ENCODE data around the gene ZNF837. TPM values are rescaled to one million over a fixed set of nuclear protein-coding genes. Genes with fewer than 3 reads are reported as not detected.
"Not testable (repeated sequence)": the region's sequence is repeated elsewhere in the genome, so short reads cannot be mapped to it uniquely, and the experiment has no call there.

Gene ZNF837
- total RNA-seq, 1 experiment from 2014 or later = 3.3 TPM

GRCh38 chr19:58381460-58382212 lies 806 bp upstream of the ZNF837 start:
- ChIA-PET POLR2A (ENCODE audit: unreplicated experiment) (interaction anchor here (0.6 to 1.3 kb wide), 2 partner anchors 11 to 19 kb away, joined by 3 to 4 read pairs; partner anchors contain the start of gene ZNF497), CTCF (no interaction called here)
- no peaks in the 10 kb centered on the region for H3K9me2 ChIP-seq (ENCODE audit: insufficient read depth)
- no peaks in the 10 kb centered on the region for H4K20me1 ChIP-seq (ENCODE audit: insufficient read depth)
- H2AFZ ChIP-seq = peak overlapping the region; percentile 77
- peaks cover 28% of the 10 kb centered on the region for H3K79me2 ChIP-seq (ENCODE audit: low read depth)
- no TSS peak for BruUV-seq (replicated peaks)
- no peaks in the 10 kb centered on the region for H3K27me3 ChIP-seq (ENCODE audit: insufficient read depth, low read depth)
- H3K4me2 ChIP-seq = peak overlapping the region; percentile 76
- H3F3A ChIP-seq (ENCODE audit: insufficient read depth, low read depth) = no peaks in the 10 kb centered on the region
- no peak overlapping the region for H3K27ac ChIP-seq
- intact Hi-C loops (cut with micrococcal nuclease; ENCODE audit: unreplicated experiment) = loop anchor here (1.0 to 5.0 kb wide), 5 partner anchors 13 to 96 kb away; partner anchors contain the start of genes RNF225, ZNF446, ZNF497 and ZNF584
- H3K4me3 ChIP-seq = peak overlapping the region; percentile 92
- H3K4me1 ChIP-seq (replicated peaks; ENCODE audit: insufficient read depth) = peaks cover 12% of the 10 kb centered on the region
- H3K36me3 ChIP-seq (ENCODE audit: low read depth) = no peaks in the 10 kb centered on the region
- TF ChIP-seq CTCF (conservative IDR thresholded peaks at IDR 0.05) = no peak
- TF ChIP-seq EZH2 (IDR thresholded peaks at IDR 0.05; ENCODE audit: low read depth) = no peak
- no peak for DNase-seq
- no peaks in the 10 kb centered on the region for H3K9me3 ChIP-seq (ENCODE audit: insufficient read depth, low read depth)

GRCh38 chr19:58380037-58380661 lies 681 bp downstream of the ZNF837 start:
- H4K20me1 ChIP-seq (ENCODE audit: insufficient read depth) = no peaks in the 10 kb centered on the region
- H3F3A ChIP-seq (ENCODE audit: insufficient read depth, low read depth) = no peaks in the 10 kb centered on the region
- no peaks in the 10 kb centered on the region for H3K9me3 ChIP-seq (ENCODE audit: insufficient read depth, low read depth)
- intact Hi-C loops (cut with micrococcal nuclease; ENCODE audit: unreplicated experiment) = loop anchor here (2.0 to 5.0 kb wide), 2 partner anchors 15 to 97 kb away; partner anchors contain the start of genes RNF225 and ZNF446
- no peak overlapping the region for H3K27ac ChIP-seq
- peak overlapping the region; percentile 71 for H2AFZ ChIP-seq
- peak overlapping the region; percentile 90 for H3K4me2 ChIP-seq
- DNase-seq = no peak
- no peaks in the 10 kb centered on the region for H3K36me3 ChIP-seq (ENCODE audit: low read depth)
- peaks cover 21% of the 10 kb centered on the region for H3K79me2 ChIP-seq (ENCODE audit: low read depth)
- TF ChIP-seq CTCF (conservative IDR thresholded peaks at IDR 0.05) = no peak
- TF ChIP-seq EZH2 (IDR thresholded peaks at IDR 0.05; ENCODE audit: low read depth) = no peak
- H3K4me1 ChIP-seq (replicated peaks; ENCODE audit: insufficient read depth) = peaks cover 5% of the 10 kb centered on the region
- no peaks in the 10 kb centered on the region for H3K9me2 ChIP-seq (ENCODE audit: insufficient read depth)
- BruUV-seq (replicated peaks) = TSS peak; percentile 48
- no peaks in the 10 kb centered on the region for H3K27me3 ChIP-seq (ENCODE audit: insufficient read depth, low read depth)
- CTCF ChIA-PET = no interaction called here
- peak overlapping the region; percentile 92 for H3K4me3 ChIP-seq
- POLR2A ChIA-PET (ENCODE audit: unreplicated experiment) = interaction anchor here (0.6 to 1.1 kb wide), 2 partner anchors 28 to 50 kb away, joined by 4 to 26 read pairs; no protein-coding TSS in a partner anchor

GRCh38 chr19:58379246-58379645 lies 1.6 kb downstream of the ZNF837 start:
- TF ChIP-seq EZH2 (IDR thresholded peaks at IDR 0.05; ENCODE audit: low read depth) (no peak), CTCF (conservative IDR thresholded peaks at IDR 0.05) (no peak)
- Histone ChIP-seq H3K4me3 (no peak overlapping the region), H3K27me3 (ENCODE audit: insufficient read depth, low read depth) (no peaks in the 10 kb centered on the region), H3K27ac (no peak overlapping the region), H4K20me1 (ENCODE audit: insufficient read depth) (no peaks in the 10 kb centered on the region), H3K4me1 (replicated peaks; ENCODE audit: insufficient read depth) (no peaks in the 10 kb centered on the region; the same call in 1 of the 2 replicates), H3K36me3 (ENCODE audit: low read depth) (no peaks in the 10 kb centered on the region), H3F3A (ENCODE audit: insufficient read depth, low read depth) (no peaks in the 10 kb centered on the region), H3K9me3 (ENCODE audit: insufficient read depth, low read depth) (no peaks in the 10 kb centered on the region), H3K79me2 (ENCODE audit: low read depth) (peaks cover 16% of the 10 kb centered on the region), H3K4me2 (peak overlapping the region; percentile 90), H3K9me2 (ENCODE audit: insufficient read depth) (no peaks in the 10 kb centered on the region), H2AFZ (no peak overlapping the region)
- BruUV-seq (replicated peaks) = no TSS peak
- ChIA-PET POLR2A (ENCODE audit: unreplicated experiment) (interaction anchor here (1.1 kb wide), 1 partner anchor 49 kb away, joined by 4 read pairs; no protein-coding TSS in a partner anchor), CTCF (no interaction called here)
- no peak for DNase-seq
- intact Hi-C loops (cut with micrococcal nuclease; ENCODE audit: unreplicated experiment) = no loop called here

- H2AFZ ChIP-seq; H3K9me2 ChIP-seq (ENCODE audit: insufficient read depth); H3K79me2 ChIP-seq (ENCODE audit: low read depth); H4K20me1 ChIP-seq (ENCODE audit: insufficient read depth); POLR2A ChIA-PET (ENCODE audit: unreplicated experiment); H3K4me2 ChIP-seq; H3K36me3 ChIP-seq (ENCODE audit: low read depth); H3K4me3 ChIP-seq; CTCF ChIA-PET; intact Hi-C loops (cut with micrococcal nuclease; ENCODE audit: unreplicated experiment); BruUV-seq (replicated peaks); H3K27ac ChIP-seq; H3K27me3 ChIP-seq (ENCODE audit: insufficient read depth, low read depth); H3F3A ChIP-seq (ENCODE audit: insufficient read depth, low read depth); H3K9me3 ChIP-seq (ENCODE audit: insufficient read depth, low read depth); H3K4me1 ChIP-seq (replicated peaks; ENCODE audit: insufficient read depth): not testable (repeated sequence)
- DNase-seq = peak in 1 of 2 experiments; percentile 45
These were observed 4.1 kb downstream of the ZNF837 start for GRCh38 chr19:58376724-58377123.

Data from PC-9 (cell line).